ENCODE results near the gene HPSE. TPM values are rescaled to one million over a fixed set of nuclear protein-coding genes. Genes with fewer than 3 reads are reported as not detected.
"Not testable (repeated sequence)": the region's sequence is repeated elsewhere in the genome, so short reads cannot be mapped to it uniquely, and the experiment has no call there.

Gene HPSE
- total RNA-seq, 1 donor from 2014 or later: 0.75 TPM

DNA sequence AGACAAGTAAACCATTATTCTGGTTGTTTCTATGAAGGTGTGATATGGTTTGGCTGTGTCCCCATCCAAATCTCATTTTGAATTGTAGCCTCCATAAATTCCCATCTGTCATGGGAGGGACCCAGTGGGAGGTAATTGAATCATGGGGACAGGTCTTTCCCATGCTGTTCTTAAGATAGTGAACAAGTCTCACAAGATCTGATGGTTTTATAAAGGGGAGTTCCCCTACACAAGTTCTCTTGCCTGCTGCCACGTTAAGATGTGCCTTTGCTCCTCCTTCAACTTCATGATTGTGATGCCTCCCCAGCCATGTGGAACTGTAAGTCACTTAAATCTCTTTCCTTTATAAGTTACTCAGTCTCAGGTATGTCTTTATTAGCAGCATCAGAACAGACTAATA lies 46.3 kb downstream of the HPSE start:
- not testable (repeated sequence) for DNase-seq (ENCODE audit: low spot score); ATAC-seq

DNA sequence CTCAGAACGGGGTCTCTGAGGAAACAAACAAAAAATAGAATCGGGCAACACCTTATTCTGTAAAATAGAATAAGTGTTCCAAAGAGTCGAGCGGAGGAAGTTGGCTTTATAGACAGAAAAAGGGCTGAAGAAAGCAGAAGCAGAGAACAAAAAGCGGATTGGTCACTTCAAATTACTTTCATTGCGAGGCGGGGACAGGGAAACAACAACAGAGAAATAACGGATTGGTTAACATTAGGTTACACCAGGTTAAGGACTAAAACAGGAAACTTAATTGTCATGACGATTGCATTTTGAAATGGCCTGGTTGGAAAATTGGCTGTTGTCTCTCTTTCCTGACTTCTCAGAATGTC lies 49.6 kb downstream of the HPSE start:
- ATAC-seq (peak; percentile 33), DNase-seq (ENCODE audit: low spot score) (no peak)

DNA sequence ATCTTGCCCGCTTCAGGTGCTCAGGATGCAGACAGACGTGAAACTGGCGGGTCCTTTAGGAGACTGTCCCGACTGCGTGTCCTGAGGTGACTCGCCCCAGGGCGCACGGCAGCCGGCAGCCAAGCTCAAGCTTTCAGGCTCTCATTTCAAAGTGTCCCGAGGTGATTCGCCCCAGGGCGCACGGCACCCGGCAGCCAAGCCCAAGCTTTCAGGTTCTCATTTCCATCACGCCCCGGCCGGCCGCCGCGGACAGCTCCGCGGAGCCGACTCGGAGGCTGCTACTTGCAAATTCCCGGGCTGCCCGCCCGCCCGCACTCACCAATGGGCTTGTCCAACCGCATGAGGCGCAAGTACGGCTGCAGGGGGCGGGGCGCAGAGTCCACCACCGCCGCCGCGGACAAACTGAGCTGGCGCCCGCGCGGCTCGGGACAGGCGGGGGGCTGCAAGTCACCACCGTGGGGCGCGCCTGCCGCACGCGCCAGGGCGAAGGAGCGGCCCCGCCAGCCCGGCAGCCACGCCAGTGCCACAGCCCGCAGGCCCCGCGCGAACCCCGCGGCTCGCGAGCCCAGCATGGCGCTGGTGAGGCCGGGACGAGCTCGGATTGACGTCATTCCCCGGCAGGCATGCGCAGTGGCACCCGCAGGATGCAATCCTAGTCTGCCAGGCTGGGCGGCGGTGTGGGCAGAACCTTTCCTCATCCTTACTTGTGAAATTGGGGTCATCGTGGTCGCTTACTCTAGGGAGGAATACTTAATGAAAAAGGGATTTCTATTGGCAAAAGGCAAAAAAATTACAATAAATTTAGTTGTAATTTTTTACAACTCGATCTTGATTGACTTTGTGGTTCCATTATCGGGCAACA lies 50.2 kb downstream of the HPSE start, which contains the start of gene COQ2:
COQ2 (minus strand) TSS at position 606 of the 862 bp plus-strand sequence; CDS start at position 572, 34 bp downstream.
- ATAC-seq (peak; percentile 95), DNase-seq (ENCODE audit: low spot score) (peak; percentile 97)

DNA sequence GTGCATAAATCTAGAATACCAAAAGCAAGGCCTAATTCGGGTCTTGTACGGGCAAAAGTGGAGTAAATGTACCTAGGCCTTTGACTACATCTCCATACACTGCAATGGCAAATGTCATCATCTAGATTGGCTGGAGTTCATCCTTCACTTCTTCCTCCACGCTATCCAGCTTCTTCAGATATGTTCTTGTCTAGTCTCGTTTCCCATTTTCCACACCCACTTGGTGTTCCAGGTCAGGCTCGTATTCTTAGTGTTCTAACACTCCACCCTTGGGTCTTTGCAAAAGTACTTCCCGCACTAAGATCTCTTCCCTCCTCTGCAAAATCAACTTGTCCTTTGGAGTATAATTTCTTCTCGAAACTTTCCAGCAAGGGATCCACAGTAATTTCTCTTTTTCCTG lies 51.5 kb downstream of the HPSE start:
- DNase-seq (ENCODE audit: low spot score) (no peak), ATAC-seq (no peak)

DNA sequence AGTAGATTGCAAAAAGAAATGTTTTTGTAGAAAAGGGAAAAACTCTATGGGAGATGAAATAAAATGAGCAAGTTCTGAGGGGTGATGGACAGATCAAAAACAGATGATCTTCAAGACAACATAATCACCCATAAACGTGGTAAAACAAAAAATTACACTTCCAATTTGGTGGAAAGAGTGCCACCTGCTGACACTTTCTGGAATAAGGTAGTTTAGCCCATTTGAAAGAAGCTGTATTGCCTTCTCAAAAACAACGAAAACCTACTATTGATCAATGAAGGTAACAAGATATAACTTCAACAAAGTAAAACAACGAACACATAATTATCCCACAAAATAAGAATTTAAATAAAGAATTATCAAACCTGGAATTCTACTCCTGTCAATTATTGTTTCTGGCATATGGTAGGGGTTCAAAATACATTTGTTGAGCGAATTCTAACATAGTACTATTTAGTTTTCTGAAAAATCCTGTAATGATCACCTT lies 52.6 kb downstream of the HPSE start:
- no peak for DNase-seq (ENCODE audit: low spot score)

DNA sequence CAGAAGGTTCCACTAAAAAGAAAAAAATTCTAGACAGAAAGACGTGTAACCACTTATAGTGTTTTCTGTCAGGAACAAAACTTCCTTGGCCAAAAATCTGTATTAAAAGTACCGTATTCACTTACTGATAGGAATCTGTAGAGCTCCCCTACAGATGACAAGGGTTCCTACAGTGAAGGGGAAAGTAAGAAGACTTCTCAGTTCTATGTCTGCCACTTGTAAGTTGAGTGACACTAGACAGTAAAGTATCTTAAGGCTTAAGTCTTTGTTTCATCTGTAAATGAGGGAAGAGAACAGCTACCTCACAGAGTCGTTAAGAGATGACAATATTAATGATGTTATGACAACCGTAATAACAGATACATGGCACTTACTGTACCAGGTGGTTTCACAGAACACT lies 53.3 kb downstream of the HPSE start:
- ATAC-seq: no peak
- DNase-seq (ENCODE audit: low spot score): no peak

More for the DNA sequence above, 52.6 kb downstream of the HPSE start:
- no peak for ATAC-seq

DNA sequence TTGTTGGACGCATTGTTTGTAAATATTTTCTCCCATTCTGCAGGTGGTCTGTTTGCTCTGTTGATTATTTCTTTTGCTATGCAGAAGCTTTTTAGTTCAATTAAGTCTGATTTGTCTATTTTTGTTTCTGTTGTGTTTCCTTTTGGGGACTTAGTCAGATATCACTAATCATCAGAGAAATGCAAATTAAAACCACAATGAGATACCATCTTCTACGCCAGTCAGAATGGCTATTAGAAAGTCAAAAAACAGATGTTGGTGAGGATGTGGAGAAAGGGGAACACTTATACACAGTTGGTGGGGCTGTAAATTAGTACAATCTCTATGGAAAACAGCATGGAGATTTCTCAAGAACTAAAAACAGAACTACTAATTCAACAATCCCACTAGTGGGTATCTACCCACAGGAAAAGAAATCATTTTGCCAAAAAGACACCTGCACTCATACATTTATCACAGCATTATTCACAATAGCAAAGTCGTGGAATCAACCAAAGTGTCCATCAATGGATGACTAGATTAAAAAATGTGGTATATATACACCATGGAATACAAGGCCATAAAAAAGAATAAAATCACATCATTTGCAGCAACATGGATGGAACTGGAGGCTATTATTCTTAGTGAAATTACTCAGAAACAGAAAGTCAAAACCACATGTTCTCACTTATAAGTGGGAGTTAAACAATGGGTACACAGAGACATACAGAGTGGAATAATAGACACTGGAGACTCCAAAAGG lies 58.2 kb downstream of the HPSE start:
- DNase-seq (ENCODE audit: low spot score) (no peak), ATAC-seq (no peak)

DNA sequence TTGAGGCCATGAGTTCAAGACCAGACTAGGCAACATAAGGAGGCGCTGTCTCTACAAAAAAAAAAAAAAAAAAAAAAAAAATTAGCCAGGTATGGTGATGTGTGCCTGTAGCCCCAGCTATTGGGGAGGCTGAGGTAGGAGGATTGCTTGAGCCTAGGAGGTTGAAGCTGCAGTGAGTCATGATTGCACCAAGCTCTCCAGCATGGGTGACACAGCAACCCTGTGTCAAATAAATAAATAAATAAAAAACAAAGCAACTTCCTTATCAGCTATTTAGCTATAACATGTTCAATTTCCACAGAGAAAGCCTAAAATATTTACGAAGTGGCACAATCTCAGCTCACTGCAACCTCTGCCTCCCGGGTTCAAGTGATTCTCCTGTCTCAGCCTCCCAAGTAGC lies 60.7 kb downstream of the HPSE start:
- not testable (repeated sequence) for DNase-seq (ENCODE audit: low spot score); ATAC-seq

DNA sequence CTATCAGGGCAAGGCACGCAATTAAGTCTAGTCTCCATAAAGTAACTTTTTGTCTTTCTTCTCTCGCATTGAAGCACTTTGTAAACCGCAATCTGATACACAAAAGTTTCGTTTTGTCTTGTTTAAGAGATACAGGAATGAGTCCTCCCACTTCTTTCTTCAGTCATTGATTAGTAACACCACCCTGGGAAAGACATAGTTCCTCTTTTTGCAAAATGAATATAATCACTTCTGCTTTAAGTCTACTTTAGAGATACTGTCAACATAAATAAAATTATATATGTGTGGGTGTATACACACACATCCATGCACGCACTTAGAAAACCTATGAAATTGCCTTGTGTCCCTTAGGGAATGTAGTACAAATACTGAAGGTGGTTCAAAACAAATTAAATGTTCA lies 61.7 kb downstream of the HPSE start:
- DNase-seq (ENCODE audit: low spot score) (no peak), ATAC-seq (no peak)

DNA sequence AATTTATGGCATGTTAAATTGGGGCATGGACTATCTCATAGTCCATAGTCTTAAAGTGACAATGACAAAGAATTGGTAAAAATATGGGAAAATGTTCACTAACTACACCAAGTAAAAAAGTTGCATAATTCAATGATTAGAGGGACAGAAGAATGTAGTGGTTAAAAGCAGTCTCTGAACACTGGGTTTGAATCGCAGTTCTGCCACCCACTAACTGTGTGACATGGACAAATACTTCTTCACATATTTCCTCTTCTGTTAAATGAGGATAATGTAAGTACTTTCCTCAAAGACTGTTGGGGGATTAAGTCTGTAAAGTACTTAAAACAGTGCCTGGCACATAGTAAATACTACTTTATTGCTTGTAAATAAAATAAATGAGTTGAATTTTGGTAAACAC lies 65.4 kb downstream of the HPSE start:
- DNase-seq (ENCODE audit: low spot score): no peak
- ATAC-seq: no peak

DNA sequence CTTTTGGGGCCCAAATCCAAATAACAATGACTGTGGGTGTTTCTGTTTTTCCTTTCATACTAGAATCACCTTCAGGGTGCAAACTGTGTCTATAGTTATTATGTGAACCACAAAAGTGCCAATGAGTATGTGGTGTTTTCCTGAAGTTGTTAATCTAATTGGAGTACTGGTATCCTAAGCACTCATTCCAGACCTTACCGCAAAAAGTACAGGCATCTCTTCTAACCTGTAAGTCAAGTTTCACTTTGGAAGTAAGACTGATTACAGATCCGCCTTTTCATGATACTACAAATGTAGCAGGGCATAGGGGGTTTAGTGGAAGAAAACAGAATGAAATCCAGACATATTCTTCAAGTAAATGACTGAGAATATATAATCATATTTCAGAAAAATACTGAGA lies 66.2 kb downstream of the HPSE start:
- no peak for ATAC-seq
- no peak for DNase-seq (ENCODE audit: low spot score)

DNA sequence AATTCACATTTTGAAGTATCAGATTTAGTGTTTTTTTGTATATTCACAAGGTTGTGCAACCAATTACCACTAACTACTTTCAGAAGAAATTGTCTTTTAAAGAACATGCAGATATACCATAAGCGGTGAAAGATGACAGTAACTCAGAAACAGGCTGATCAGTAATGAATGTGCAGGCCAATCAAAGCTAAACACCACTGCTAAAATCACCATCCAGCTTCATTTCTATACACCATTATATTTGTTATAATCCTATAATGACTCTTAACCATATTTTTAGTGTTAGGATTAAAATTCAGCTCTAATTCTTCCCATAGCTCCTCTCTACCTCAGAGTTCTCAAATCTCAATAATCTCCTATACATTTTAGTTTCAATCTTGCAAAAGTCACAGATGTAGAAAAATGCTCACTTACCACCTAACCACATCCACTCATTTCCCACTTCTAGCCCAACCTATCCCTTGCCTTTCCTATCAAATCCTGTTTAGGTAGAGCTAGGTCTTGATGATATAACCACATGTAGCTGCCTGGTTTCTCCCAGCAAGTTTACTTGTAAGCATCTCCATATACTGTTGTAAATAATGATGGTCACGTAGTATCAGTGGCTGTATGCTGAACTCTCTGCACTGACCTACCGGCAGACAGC lies 66.7 kb downstream of the HPSE start:
- DNase-seq (ENCODE audit: low spot score) (no peak), ATAC-seq (no peak)

DNA sequence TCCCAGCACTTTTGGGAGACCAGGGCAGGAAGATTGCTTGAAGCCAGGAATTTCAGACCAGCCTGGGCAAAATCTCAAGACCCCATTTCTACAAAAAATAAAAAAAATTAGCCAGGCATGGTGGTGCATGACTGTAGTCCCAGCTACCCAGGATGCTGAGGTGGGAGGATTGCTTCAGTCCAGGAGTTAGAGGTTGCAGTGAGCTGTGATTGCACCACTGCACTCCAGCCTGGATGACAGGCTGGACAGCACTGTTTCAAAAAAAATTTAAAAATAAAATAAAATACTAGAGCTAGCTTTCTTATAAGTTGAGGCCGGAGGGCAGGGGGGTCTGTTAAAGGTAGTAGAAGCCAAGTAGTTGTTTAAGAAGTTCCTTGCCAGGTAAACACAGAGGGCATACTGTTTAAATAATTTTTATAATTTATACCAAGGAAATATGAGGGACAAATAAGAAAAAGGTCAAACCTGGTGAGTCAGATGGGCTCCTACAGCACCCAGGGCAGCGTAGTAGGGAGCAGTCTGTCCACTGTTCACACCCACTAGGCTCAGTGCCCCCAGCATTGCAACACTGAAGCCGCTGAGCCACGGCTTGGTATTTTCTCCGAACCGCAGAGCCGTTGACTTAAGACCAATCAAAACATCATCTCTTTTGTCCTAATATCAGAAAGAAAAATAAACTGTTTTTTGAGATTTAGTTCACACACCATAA lies 67.4 kb downstream of the HPSE start:
- DNase-seq (ENCODE audit: low spot score) (no peak), ATAC-seq (no peak)

DNA sequence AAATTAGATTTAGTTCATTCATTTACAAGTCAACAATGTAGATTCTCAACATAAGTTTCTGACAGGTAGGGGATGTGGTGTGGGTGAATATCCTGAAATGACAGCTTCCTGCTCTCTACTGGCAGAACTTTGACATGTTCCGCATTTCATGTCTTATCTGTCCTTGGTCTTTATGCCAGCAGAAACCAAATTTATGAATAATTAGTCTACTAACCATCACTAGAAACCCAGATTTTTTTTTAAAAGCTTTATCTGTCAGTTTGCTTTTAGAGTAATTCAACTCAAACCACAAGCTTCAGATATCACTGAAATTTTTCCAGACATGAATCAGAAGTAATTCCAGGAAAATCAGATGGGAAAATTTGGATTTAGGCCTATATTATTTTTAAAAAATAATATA lies 68.0 kb downstream of the HPSE start:
- DNase-seq (ENCODE audit: low spot score) (no peak), ATAC-seq (no peak)

DNA sequence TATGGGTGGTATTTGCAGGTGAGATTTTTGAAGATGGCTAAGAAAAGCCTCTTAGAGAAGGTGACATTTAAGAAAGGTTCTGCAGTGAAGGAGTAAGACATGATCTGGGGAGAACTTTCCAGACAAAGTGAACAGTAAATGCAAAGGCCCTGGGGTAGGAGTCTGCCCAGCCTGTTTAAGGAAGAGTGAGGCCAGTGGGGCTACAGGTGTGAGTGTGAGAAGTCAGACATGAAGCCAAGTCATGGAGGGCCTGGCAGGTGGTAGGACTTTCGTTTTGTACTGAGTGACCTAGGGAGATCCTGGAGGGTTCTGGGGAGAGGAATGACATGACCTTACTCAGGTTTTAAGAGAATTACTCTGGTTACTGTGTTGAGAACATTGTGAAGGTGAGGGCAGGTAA lies 71.5 kb downstream of the HPSE start:
- ATAC-seq: no peak
- DNase-seq (ENCODE audit: low spot score): no peak

DNA sequence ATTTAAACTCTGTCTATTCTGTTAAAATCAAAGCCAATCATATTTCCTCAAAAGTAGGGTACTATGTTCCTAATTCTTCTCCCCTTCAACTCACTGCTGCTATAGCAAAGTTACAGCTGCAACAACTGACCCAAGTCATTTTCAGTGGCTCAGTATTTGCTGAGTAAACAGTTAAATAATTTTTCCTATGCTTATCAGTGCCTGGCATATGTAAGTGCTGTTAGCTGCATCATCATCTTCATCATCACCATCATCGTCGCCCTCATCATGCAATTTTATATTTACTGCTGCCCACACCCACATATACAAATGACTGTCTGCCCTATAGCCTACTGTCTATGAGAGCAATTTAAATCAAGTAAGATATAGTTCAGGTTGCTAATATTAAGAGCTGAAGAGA lies 72.0 kb downstream of the HPSE start:
- ATAC-seq (no peak), DNase-seq (ENCODE audit: low spot score) (no peak)

DNA sequence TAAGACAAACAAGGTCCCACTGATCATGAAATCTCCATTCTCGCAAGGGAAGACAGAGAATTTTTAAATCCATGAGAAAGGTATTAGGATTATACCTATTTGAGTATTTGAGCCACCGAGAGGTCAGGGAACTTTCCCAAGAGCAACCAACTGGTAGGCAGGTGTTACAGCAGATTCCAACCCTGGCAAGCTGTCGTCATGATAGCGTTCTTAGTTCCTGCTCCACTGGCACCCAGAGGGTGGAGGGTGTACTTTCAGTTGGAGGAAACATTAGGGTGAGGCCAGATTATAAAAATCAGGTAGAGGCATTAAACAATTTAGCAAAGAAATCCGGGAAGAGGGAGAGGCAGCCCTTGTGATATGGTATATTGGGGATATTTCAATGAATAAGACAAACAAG lies 73.3 kb downstream of the HPSE start:
- ATAC-seq: no peak
- no peak for DNase-seq (ENCODE audit: low spot score)

DNA sequence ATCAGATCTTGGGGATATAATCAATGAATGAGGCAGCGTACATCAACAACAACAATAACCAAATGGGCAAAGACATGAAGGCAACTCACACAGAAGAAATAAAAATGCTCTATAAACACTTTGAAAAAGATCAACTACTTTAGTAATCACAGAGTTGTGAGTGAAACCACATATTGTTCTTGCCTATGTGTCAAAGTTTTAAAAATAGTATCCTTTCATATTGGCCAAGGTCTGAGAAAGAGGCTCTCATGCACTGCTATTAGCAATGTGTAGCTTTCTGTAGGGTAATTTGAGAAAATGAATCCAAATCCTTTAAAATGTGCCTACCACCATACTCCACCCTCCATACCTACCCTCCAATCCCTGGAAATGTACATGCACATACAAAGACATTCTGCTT lies 75.1 kb downstream of the HPSE start:
- DNase-seq (ENCODE audit: low spot score): no peak
- no peak for ATAC-seq

DNA sequence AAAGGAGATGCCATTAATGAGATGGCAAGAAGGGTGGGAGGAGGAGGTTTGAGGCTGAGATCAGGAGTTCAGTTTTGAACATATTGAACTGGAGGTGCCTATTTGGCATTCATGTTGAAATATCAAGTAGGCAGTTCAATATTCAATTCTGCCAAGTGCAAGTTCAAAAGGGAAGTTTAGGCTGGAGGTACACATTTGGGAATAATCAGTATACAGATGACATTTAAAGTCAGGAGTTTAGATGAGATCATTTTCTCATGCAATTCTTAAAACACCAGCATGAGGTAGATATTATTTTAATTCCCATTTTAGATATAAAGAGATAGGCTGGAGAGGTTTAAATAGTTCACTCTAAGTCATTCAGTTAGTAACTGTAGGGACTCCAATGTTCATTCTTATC lies 76.2 kb downstream of the HPSE start:
- no peak for DNase-seq (ENCODE audit: low spot score)
- ATAC-seq: no peak

DNA sequence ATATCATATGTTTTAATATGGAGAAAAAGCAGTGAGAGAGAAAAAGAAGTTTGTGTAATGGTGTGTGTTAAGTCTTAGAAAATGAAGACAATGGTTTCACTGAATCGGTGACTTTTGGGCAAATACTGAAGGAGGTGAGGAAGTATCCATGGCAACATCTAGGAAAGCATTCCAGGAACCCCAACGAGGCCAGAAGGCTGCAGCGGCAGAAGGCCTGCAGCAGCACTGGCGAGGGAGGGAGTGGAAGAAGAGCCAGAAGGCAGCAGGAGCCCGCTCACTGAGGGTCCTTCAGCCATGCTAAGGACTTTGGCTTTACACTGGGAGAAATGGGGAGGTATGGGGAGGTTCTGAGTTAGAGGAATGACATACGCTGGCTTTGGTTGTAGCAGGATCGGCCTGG lies 76.8 kb downstream of the HPSE start:
- ATAC-seq (no peak), DNase-seq (ENCODE audit: low spot score) (no peak)

DNA sequence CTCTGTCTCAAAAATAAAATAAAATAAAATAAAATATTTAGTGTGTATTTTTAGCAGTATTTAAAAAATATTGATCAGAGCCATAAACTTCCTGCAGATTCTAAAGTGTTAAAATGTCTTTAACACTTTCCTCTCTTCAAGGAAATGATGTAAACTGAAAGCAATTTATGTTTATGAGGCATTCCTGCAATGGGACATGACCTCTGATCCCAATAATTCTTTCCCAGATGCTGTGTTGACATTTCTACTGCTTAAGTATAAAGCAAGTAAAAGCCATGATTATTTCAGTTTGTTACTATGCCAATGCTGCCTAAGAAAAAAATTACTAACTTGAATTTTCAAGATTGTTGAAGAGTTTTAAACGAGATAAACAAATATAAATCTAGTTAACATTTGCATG lies 79.1 kb downstream of the HPSE start:
- ATAC-seq: no peak
- DNase-seq (ENCODE audit: low spot score): no peak

All from left lobe of liver (tissue), 2 donors.